CD14-positive monocyte (primary cell): ENCODE data around the gene OR51V1. TPM values are rescaled to one million over a fixed set of nuclear protein-coding genes. Genes with fewer than 3 reads are reported as not detected.

Experiments
- DNase-seq, 3 donors: peaks; one replicate each; pipeline ENCODE4 v3.0.0-alpha.2; 2011 to 2022
- H2AFZ ChIP-seq: 2 replicates; pipeline ENCODE4 v1.6.0; 2012; ENCODE audit warnings: mild to moderate bottlenecking, low read depth, low read length, inconsistent platforms; ENCODE audit not compliant: insufficient read depth, poor library complexity, severe bottlenecking
- H3K27ac ChIP-seq, 2 donors: 1 replicate in 1 of 2; 2 replicates in 1 of 2; pipeline ENCODE4 v1.5.1; 2012 to 2013; ENCODE audit warnings: low read length in 2 of 2, control low read depth in 1 of 2, inconsistent platforms in 1 of 2, low read depth in 1 of 2, mild to moderate bottlenecking in 1 of 2
- H3K27me3 ChIP-seq, 2 donors: one replicate each; pipeline versions ENCODE4 v1.6.0 to v1.6.1; 2011 to 2013; ENCODE audit warnings: low read length in 2 of 2; ENCODE audit not compliant: control insufficient read depth in 2 of 2, insufficient read depth in 2 of 2
- H3K36me3 ChIP-seq, 2 donors: replicated peaks in 1 of 2; 1 replicate in 1 of 2; 2 replicates in 1 of 2; pipeline versions ENCODE4 v1.5.1 to v1.6.1; 2012 to 2013; ENCODE audit warnings: low read length in 2 of 2, control low read depth in 1 of 2, inconsistent platforms in 1 of 2, mild to moderate bottlenecking in 1 of 2; ENCODE audit not compliant: insufficient read depth in 2 of 2, control insufficient read depth in 1 of 2
- H3K4me1 ChIP-seq, 2 donors: 1 replicate in 1 of 2; 2 replicates in 1 of 2; pipeline versions ENCODE4 v1.5.1 to v1.6.1; 2012 to 2013; ENCODE audit warnings: low read length in 2 of 2, control low read depth in 1 of 2, inconsistent platforms in 1 of 2, mild to moderate bottlenecking in 1 of 2, moderate library complexity in 1 of 2; ENCODE audit not compliant: insufficient read depth in 2 of 2, control insufficient read depth in 1 of 2
- H3K4me2 ChIP-seq: replicated peaks from 2 replicates; pipeline ENCODE3; 2012; ENCODE audit warnings: low read length, moderate library complexity, mild to moderate bottlenecking; ENCODE audit not compliant: poor library complexity, severe bottlenecking; ENCODE audit errors: extremely low read depth
- H3K4me3 ChIP-seq, 3 experiments: fragments of 200-600 bp in 1 of 3; sonication (generic) in 1 of 3; replicated peaks in 1 of 3; 1 replicate in 2 of 3; 2 replicates in 1 of 3; pipeline ENCODE4 v1.5.1; 2011 to 2013; ENCODE audit warnings: low read length in 3 of 3, mild to moderate bottlenecking in 3 of 3, control low read depth in 2 of 3, low read depth in 2 of 3, inconsistent platforms in 1 of 3, moderate library complexity in 1 of 3
- H3K79me2 ChIP-seq: 2 replicates; pipeline ENCODE4 v1.6.0; 2012; ENCODE audit warnings: mild to moderate bottlenecking, control low read depth, inconsistent platforms, low read length, moderate library complexity; ENCODE audit not compliant: insufficient read depth
- H3K9ac ChIP-seq: 2 replicates; pipeline ENCODE4 v1.6.0; 2017; ENCODE audit warnings: low read length, mild to moderate bottlenecking; ENCODE audit not compliant: insufficient read depth, poor library complexity, severe bottlenecking
- H3K9me3 ChIP-seq, 2 donors: replicated peaks in 1 of 2; 1 replicate in 1 of 2; 2 replicates in 1 of 2; pipeline versions ENCODE4 v1.5.1 to v1.6.1; 2012 to 2013; ENCODE audit warnings: low read length in 2 of 2, control low read depth in 1 of 2; ENCODE audit not compliant: control insufficient read depth in 1 of 2, insufficient read depth in 1 of 2
- H4K20me1 ChIP-seq: 2 replicates; pipeline ENCODE4 v1.6.0; 2012; ENCODE audit warnings: mild to moderate bottlenecking, low read length, control low read depth, moderate library complexity; ENCODE audit not compliant: insufficient read depth
- H3K27ac Mint-ChIP-seq, 7 donors: one replicate each; pipeline ENCODE4 v1.8.0; 2020; ENCODE audit warnings: mild to moderate bottlenecking in 7 of 7, mixed read lengths in 7 of 7, moderate library complexity in 6 of 7, inconsistent platforms in 2 of 7
- H3K27me3 Mint-ChIP-seq, 3 donors: one replicate each; pipeline ENCODE4 v1.8.0; 2021 to 2022; ENCODE audit warnings: low read depth in 3 of 3, mild to moderate bottlenecking in 3 of 3, mixed read lengths in 3 of 3, moderate library complexity in 3 of 3, inconsistent platforms in 1 of 3
- H3K36me3 Mint-ChIP-seq, 2 donors: one replicate each; pipeline ENCODE4 v1.8.0; 2020; ENCODE audit warnings: mixed read lengths in 2 of 2, inconsistent platforms in 1 of 2, mild to moderate bottlenecking in 1 of 2
- H3K4me1 Mint-ChIP-seq: one replicate; pipeline ENCODE4 v1.8.0; 2020; ENCODE audit warnings: mild to moderate bottlenecking, mixed read lengths
- H3K4me3 Mint-ChIP-seq, 2 donors: one replicate each; pipeline ENCODE4 v1.8.0; 2020; ENCODE audit warnings: mild to moderate bottlenecking in 2 of 2, mixed read lengths in 2 of 2, moderate library complexity in 1 of 2
- H3K9me3 Mint-ChIP-seq, 7 donors: one replicate each; pipeline ENCODE4 v1.8.0; 2020 to 2022; ENCODE audit warnings: mixed read lengths in 7 of 7, mild to moderate bottlenecking in 6 of 7, moderate library complexity in 6 of 7, inconsistent platforms in 2 of 7
- WGBS: methylation state at CpG from one replicate; pipeline ENCODE4 v1.1.5; 2013; ENCODE audit warnings: missing lambda C conversion rate; ENCODE audit not compliant: insufficient coverage; 5-methylcytosine and 5-hydroxymethylcytosine counted together
- intact Hi-C, 2 donors: fragments of 100-400 bp; cut with micrococcal nuclease; formaldehyde crosslinking; loops; one replicate each; pipeline versions ENCODE4 v1.15.0 to v1.15.1; 2023
- polyA plus RNA-seq, 3 donors: library from polyadenylated mRNA; depleted of rRNA in 1 of 3; unstranded in 2 of 3; stranded (reverse) in 1 of 3; fragments of 300-500 nt in 2 of 3; fragments of >200 nt in 1 of 3; fragmentation: Illumina TruSeq in 2 of 3; gene quantifications; 1 replicate in 2 of 3; 2 replicates in 1 of 3; pipeline ENCODE4 v1.2.3, GENCODE V29; 2012 to 2021
- TF ChIP-seq, protein P1 (sequence below): fragments of 200-600 bp; IDR thresholded peaks from one replicate; pipeline ENCODE4 v1.8.0; 2022; ENCODE audit warnings: antibody characterized with exemption, mild to moderate bottlenecking

OR51V1 gene
- polyA plus RNA-seq, 3 donors: not detected

DNA sequence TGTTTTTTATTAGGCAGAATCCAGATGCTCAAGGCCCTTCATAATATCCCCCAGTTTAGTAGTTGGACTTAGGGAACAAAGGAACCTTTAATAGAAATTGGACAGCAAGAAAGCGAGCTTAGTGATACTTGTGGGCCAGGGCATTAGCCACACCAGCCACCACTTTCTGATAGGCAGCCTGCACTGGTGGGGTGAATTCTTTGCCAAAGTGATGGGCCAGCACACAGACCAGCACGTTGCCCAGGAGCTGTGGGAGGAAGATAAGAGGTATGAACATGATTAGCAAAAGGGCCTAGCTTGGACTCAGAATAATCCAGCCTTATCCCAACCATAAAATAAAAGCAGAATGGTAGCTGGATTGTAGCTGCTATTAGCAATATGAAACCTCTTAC, 25.0 kb upstream of the OR51V1 start:
- H3K9me3 ChIP-seq: no peaks in the 10 kb centered on the region
- H3K9ac ChIP-seq: no peak overlapping the region
- DNase-seq: no peak
- H2AFZ ChIP-seq: no peak overlapping the region
- H3K79me2 ChIP-seq: no peaks in the 10 kb centered on the region
- no peak overlapping the region for H3K27ac Mint-ChIP-seq
- no peak overlapping the region for H3K4me2 ChIP-seq
- WGBS: no CpG with 5 or more reads among the region's 2 CpGs
- H3K27me3 Mint-ChIP-seq: peaks cover 0 to 2% (median 0%) of the 10 kb centered on the region in 3 donors
- no peaks in the 10 kb centered on the region for H3K27me3 ChIP-seq
- no peak overlapping the region for H3K4me3 Mint-ChIP-seq
- H3K4me3 ChIP-seq: no peak overlapping the region
- no peaks in the 10 kb centered on the region for H4K20me1 ChIP-seq
- no peaks in the 10 kb centered on the region for H3K4me1 Mint-ChIP-seq
- H3K36me3 Mint-ChIP-seq: no peaks in the 10 kb centered on the region
- H3K36me3 ChIP-seq: no peaks in the 10 kb centered on the region
- H3K4me1 ChIP-seq: no peaks in the 10 kb centered on the region
- peaks cover 3 to 12% (median 7%) of the 10 kb centered on the region in 7 donors for H3K9me3 Mint-ChIP-seq
- intact Hi-C loops: no loop called here
- H3K27ac ChIP-seq: no peak overlapping the region
- TF ChIP-seq, protein P1, sequence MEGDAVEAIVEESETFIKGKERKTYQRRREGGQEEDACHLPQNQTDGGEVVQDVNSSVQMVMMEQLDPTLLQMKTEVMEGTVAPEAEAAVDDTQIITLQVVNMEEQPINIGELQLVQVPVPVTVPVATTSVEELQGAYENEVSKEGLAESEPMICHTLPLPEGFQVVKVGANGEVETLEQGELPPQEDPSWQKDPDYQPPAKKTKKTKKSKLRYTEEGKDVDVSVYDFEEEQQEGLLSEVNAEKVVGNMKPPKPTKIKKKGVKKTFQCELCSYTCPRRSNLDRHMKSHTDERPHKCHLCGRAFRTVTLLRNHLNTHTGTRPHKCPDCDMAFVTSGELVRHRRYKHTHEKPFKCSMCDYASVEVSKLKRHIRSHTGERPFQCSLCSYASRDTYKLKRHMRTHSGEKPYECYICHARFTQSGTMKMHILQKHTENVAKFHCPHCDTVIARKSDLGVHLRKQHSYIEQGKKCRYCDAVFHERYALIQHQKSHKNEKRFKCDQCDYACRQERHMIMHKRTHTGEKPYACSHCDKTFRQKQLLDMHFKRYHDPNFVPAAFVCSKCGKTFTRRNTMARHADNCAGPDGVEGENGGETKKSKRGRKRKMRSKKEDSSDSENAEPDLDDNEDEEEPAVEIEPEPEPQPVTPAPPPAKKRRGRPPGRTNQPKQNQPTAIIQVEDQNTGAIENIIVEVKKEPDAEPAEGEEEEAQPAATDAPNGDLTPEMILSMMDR: no peak

DNA sequence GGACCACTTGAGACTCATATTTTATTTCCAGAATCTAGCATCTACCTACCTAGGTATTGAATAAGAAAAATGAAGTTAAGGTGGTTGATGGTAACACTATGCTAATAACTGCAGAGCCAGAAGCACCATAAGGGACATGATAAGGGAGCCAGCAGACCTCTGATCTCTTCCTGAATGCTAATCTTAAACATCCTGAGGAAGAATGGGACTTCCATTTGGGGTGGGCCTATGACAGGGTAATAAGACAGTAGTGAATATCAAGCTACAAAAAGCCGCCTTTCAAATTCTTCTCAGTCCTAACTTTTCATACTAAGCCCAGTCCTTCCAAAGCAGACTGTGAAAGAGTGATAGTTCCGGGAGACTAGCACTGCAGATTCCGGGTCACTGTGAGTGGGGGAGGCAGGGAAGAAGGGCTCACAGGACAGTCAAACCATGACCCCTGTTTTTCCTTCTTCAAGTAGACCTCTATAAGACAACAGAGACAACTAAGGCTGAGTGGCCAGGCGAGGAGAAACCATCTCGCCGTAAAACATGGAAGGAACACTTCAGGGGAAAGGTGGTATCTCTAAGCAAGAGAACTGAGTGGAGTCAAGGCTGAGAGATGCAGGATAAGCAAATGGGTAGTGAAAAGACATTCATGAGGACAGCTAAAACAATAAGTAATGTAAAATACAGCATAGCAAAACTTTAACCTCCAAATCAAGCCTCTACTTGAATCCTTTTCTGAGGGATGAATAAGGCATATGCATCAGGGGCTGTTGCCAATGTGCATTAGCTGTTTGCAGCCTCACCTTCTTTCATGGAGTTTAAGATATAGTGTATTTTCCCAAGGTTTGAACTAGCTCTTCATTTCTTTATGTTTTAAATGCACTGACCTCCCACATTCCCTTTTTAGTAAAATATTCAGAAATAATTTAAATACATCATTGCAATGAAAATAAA, 24.3 kb upstream of the OR51V1 start:
- H3K27me3 Mint-ChIP-seq: peaks cover 0 to 2% (median 0%) of the 10 kb centered on the region in 3 donors
- Histone ChIP-seq H3K27ac (no peak overlapping the region), H3K36me3 (no peaks in the 10 kb centered on the region), H3K4me2 (no peak overlapping the region), H2AFZ (no peak overlapping the region), H3K4me3 (no peak overlapping the region), H3K9me3 (no peaks in the 10 kb centered on the region), H3K27me3 (no peaks in the 10 kb centered on the region), H3K9ac (no peak overlapping the region), H4K20me1 (no peaks in the 10 kb centered on the region), H3K4me1 (no peaks in the 10 kb centered on the region), H3K79me2 (no peaks in the 10 kb centered on the region)
- TF ChIP-seq, protein P1: no peak
- H3K4me3 Mint-ChIP-seq: no peak overlapping the region
- H3K27ac Mint-ChIP-seq: no peak overlapping the region
- no peaks in the 10 kb centered on the region for H3K36me3 Mint-ChIP-seq
- peaks cover 3 to 12% (median 7%) of the 10 kb centered on the region in 7 donors for H3K9me3 Mint-ChIP-seq
- intact Hi-C loops: no loop called here
- WGBS: no CpG with 5 or more reads among the region's 6 CpGs
- H3K4me1 Mint-ChIP-seq: no peaks in the 10 kb centered on the region
- no peak for DNase-seq
